GM15510 (cell line): ENCODE measurements around the gene PPM1H.

Source experiments
- POLR2A ChIP-seq: IDR thresholded peaks from 3 replicates; pipeline ENCODE4 v1.6.1; 2011; ENCODE audit warnings: borderline replicate concordance; ENCODE audit not compliant: insufficient read length; ENCODE audit errors: extremely low read depth

The PPM1H gene

DNA sequence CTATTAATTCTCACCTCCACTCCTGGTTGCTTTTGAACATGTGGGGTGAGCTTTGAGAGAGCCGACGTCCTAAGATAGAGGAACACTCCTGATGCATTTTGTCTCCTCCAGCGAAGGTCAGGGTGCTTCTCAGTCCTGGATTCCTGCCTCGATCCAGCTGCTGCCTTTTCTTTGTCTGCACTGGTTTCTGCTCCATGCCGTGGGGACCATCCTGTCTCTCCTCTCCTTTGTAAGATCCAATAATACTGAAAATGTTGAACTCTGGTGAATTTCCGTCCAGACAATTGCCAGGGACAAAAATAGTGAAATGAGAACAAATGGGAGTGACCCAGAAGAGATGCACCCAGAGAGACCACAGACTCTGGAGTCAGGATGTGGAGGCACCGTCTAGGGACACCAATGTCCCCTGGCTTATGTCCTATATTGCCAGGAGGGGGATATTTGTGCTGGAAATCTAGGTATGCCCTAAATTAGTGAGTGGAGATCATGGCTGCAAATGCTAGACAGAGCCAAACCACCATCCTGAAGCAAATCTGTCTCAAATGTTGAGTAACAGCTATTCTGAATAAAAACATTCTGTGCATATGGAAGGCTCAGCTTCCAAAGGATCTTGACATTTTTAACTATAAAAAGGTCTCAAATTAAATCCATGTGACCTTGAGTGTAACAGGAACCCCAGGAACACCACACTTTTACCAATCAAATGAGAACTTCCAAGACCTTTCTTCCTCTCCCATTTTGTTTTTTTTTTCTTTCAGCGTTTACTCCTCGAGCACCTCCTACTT, 170.9 kb downstream of the PPM1H start:
- TF ChIP-seq POLR2A: no peak

DNA sequence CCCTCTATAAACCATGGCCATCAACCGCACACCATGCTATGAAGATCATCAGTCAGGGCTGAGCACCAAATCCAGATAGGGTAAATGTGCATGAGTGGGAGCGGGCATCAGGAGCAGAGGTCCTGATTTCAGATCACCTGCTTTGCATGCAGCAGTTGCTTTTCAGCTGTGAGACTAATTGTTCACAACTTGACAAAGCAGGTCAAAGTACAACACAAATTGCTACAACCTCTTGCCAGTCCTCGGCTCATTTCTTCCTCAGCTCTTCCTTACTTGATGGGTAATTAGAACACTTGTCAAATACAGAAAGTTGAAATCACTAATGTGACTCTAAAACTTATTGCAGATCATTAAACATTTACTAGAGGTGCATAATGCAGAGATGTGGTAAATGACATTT, 171.6 kb downstream of the PPM1H start:
- TF ChIP-seq POLR2A: no peak

DNA sequence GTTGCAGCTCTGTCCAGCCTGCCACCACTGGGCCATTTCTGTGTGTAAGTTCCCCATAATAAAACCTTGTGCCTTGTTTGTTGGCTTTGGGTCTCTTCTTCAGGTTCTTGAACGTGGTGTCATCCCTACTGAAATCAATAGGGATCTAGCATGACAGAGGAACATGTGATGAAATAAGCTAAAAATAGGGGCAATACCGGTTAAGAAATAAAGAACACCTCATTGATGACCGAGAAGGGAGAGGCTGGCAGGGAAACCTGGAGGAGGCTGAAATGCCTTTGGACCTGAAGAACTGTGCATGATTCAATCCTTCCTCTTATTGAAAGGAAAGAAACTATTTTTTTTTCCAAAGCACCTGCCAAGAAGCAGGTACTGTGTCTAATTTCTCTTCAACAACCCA, 172.3 kb downstream of the PPM1H start:
- no peak for TF ChIP-seq POLR2A

DNA sequence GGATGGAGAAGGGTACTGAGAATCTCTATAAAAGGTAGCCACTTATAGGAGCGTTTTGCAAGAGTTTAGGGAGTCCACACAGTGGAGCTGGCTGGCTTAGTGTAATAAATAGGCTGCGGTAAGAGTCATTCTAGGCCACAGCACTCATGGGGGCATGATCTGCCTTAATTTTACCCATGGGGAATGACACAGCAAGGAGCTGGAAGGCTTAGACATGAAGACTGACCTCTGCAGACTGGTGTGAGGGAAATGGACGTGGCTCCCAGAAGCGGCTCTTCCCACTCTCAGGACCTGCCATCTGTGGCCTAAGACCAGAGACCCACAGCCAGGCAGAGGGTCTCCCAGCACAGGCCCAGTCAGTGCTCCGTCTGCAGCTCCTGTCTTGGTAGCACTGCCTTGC, 173.3 kb downstream of the PPM1H start:
- no peak for TF ChIP-seq POLR2A

DNA sequence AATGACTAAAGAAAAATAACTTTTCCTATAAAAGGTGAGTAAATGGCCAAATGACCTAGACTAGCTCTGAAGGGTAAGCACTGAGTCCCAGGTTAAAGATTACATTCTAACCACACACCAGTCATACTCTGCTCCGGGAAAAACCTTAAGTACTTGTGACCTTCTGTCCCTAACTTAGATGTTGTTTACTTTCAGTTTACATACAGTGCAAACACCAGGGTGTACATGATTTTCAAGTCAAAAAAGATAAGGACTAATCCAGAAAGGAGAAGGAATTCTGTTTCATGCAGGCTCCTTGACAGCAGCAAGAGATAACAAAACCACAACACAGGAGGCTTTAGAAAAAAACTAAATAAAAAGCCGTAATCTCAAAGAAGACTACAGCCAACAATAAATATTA, 174.2 kb downstream of the PPM1H start:
- TF ChIP-seq POLR2A: no peak

DNA sequence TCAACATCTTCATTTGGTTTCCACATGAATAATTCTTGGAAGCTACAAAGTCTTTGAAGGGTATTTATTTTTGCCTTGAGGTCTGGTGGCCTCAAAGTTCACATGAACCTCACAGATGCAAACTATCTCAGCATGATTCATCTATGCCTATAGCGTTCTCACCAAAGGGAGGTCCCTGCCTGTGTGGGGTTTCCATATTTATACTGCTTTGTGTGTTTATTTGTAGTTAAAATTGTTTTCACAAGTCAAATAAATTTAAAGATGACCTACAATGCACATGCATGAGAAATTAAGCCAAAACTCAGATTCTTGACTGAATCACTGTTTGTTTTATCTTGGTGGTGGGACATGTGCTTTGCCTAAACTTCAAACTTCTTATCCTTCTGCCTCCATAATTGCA, 176.7 kb downstream of the PPM1H start:
- TF ChIP-seq POLR2A: no peak

DNA sequence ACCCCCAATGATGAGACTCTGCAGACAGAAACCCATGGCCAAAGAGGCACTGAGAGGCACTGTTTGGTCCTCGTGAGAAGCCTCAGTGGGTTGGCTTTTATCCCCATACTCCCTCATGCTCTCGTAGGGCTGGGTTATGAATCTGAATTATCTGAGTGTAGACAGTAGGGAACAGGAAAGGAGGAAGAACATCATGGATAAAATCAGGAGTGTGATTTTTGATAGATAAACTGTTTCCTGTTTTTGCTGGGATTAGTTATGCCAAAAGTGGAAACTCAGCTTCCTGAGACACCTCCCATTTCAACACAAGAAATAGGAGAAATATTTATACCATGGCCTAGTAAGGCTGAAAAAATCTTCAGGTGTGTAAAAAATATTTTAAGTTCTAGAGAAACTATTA, 177.9 kb downstream of the PPM1H start:
- no peak for TF ChIP-seq POLR2A

DNA sequence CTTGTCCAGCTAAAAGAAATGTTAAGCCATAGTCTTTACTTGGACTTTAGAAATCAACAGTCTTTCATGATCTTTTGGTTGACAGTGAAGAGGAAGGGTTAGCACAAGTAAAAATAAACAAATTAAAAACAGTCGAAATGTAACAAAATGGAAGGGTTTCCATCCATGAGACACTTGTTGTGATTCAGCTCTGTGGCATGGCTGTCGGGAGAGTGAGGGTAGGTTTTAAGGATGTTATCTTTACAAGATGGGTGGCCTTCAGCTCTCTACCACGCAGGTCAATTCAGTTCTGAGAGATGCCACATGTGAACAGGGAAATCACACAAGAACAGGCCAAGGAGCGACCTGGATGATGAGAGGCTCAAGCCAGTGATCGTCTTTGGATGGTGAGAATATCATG, 180.2 kb downstream of the PPM1H start:
- TF ChIP-seq POLR2A: no peak

DNA sequence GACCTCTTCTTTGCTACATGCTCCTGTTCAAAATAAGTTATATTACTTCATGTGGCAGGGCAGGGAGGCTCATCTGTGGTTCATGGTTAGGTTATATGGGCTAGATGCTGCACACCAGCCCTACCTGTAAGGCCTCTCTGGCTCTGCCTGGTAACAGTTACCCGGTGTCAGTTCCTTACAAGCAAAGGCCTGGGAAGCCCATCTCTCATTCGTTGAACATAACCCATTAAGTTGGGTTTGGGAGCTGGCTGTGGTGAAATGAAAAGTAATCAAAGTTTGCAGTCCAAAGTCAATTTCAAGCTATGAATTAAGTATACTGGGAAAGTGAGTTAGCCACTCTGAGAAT, 183.2 kb downstream of the PPM1H start:
- TF ChIP-seq POLR2A: no peak

DNA sequence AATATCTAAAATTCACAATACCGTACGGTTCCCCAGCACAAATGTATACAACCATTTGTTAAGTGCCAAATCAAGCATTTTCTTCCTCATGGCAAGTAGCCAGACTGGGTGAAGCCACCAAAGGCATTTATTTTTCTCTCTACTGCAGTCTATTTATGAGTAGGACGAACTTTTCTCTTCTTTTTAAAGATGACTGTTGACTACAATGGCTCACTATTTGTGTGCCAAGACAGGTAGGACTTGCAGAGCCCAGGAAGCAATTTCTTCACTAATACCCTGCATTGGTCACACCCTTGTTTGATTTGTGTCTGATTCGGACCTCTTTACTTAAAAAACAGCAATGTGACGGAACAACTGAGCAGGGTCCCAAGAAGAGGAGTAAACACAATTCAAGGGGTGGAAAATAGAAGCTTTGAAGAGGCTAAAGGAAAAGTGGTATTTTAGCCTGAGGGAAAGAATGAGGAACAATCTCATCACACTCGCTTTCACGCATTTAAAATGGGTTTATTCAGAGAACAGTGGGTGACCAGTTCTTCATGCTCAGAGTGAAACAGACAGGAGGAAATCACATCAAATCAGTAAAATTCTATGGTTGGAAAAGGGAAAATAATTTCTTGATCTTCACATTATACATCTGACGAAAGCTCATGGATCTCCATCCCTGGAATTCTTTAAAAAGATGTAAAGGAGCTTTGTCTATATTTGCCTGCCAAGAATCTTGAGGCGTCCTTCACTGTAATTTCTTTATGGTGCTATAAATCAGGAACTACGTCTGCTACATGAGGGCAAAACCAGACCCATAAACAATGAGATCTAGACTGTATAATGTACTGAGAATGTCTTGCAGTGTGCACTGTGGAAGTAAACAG, 183.8 kb downstream of the PPM1H start:
- no peak for TF ChIP-seq POLR2A

DNA sequence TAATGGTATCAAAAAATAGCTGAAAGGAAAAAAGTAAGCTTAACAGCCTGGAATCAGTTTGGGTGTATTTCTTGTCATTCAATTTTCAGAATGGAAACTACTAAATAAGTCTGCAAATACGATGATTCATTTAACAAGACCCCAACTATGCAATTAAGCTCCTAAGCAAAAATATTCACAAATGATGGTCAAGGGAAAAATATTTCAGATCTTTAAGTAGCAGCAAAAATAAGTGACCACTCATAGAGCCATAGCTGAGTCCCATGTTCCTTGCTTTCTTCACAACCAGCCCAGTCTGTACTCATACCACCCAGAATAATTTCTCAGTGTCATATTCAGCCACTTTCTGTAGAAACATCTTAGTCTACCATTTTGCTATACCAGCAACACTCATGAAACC, 185.4 kb downstream of the PPM1H start:
- TF ChIP-seq POLR2A: no peak

DNA sequence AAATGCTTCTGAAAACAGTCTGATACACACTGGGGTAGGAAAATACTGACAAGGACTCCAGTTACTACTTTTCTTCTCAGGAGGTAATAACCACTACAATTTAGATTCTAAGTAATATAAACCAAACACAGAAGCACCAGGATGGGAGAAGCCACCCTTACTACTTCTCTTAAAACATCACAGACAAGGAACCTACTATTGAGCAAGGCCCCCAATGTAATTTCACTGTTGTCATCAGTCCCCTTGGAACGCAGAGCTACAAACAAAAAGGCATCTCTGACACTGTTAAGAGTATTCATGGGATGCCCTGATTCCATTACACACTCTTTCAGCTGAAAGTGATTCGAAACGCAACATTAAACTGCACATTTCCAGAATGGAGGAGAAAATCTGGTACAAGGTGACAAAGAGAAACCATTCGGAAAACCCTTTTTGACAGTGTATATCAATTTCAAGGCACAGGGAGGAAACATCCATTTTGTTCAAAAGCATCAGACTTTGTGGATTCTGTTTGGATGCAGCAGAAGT, 185.9 kb downstream of the PPM1H start:
- TF ChIP-seq POLR2A: no peak

DNA sequence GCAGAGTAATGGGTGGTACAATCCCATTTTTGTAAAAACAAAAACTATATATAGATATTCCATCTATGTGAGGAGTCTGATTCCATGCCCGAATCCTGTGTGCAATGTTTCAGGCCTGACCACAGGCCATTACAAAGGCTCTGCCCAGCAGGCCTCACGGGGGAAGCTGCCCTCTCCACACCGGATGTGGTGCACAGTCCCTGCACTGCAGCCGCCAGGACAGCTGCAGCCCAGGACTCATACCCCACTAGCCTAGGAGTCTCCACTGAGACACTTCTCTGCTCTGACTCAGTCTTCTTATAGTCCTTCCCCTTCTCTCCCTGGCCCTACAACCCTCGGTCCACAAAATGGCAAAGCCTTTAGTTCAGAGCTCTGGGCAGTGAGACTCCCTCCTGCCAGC, 190.4 kb downstream of the PPM1H start:
- no peak for TF ChIP-seq POLR2A

DNA sequence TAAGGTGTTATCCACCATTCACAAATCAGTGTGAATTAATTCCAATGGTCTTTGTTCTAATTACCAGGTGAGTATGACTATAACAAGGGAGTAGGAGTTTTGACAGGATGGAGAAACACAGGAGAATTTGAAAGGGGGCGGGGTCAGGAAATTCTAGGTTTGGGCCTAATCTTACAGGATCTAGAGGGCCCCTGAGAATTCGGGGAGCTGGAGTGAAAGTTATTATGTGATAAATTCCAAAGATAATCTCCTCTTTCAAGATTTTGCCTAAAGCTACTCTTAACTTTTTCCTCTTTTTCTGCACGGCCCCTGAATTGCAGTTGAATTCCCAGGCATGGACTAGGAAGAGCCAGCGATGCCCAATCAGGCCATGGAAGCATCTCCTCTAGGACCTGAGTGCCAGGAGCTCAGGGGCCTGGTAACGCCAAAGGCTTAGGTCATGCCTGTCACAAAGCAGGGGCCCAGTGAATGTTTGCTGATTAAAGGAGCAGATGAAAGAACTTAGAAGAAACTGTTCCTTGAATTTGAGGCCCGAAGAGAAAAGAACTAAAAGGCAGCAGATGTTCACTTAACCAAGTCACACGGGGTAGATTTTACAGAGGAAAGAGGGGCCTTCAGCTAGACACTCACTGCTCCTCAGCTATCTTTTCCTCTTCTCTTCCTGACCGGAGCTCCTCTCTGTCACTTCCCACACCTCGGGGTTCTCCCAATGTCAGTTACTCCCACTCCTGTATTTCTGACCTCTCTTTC, 195.5 kb downstream of the PPM1H start:
- TF ChIP-seq POLR2A: no peak

DNA sequence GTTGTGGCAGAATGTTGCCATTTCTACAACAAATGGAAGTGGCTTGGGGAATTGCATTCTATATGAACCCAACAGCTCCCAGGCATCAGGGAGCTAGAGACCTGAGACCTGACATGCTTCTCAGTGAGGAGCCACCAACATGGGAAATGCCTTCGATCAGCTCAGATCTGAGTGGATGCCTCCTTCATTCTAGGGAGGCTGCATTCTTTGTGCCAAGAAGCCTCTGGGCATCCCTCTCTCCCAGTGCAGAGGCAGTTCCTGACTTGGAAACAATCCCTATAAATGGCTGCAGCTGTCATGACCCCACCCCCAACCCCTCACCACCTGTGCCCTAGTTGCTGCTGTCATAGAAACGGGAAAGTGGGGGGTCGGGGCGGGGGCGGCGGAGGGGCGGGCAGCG, 196.3 kb downstream of the PPM1H start:
- no peak for TF ChIP-seq POLR2A
